K562 (cell line): ENCODE results near the gene COL7A1. TPM values are rescaled to one million over a fixed set of nuclear protein-coding genes. Genes with fewer than 3 reads are reported as not detected.

Experiments
- AFF1 ChIP-seq, 2 experiments: fragments of 450-650 bp; IDR thresholded peaks; 2 replicates each; pipeline ENCODE4 v1.6.1; 2018; ENCODE audit warnings: mild to moderate bottlenecking in 2 of 2, low read depth in 1 of 2; ENCODE audit not compliant: partially characterized antibody in 2 of 2
- BRD9 ChIP-seq: fragments of 450-650 bp; IDR thresholded peaks from 2 replicates; pipeline ENCODE4 v1.6.1; 2018; ENCODE audit warnings: low read depth; ENCODE audit not compliant: partially characterized antibody
- BRF1 ChIP-seq: IDR thresholded peaks from 3 replicates; pipeline ENCODE4 v1.6.1; 2011; ENCODE audit warnings: borderline replicate concordance, mild to moderate bottlenecking; ENCODE audit not compliant: insufficient read length; ENCODE audit errors: extremely low read depth
- DEAF1 ChIP-seq: fragments of 450-650 bp; formaldehyde crosslinking; IDR thresholded peaks from 2 replicates; pipeline ENCODE4 v1.4.0; 2020; ENCODE audit warnings: mild to moderate bottlenecking, moderate library complexity
- HDAC2 ChIP-seq: fragments of 450-650 bp; IDR thresholded peaks from 2 replicates; pipeline ENCODE4 v1.6.1; 2016; ENCODE audit warnings: mild to moderate bottlenecking
- MTA1 ChIP-seq: fragments of 450-650 bp; IDR thresholded peaks from 2 replicates; pipeline ENCODE4 v1.6.1; 2017; ENCODE audit warnings: borderline replicate concordance
- NBN ChIP-seq: fragments of 450-650 bp; IDR thresholded peaks from 2 replicates; pipeline ENCODE4 v1.6.1; 2016; ENCODE audit warnings: low read depth, mild to moderate bottlenecking
- NR2F6 ChIP-seq: fragments of 450-650 bp; formaldehyde crosslinking; IDR thresholded peaks from 2 replicates; pipeline ENCODE4 v1.4.0; 2020; ENCODE audit warnings: mild to moderate bottlenecking
- POLR2G ChIP-seq: fragments of 200-400 bp; formaldehyde crosslinking; IDR thresholded peaks from 2 replicates; pipeline ENCODE4 v1.6.1; 2017; ENCODE audit warnings: low read depth, mild to moderate bottlenecking, antibody characterized with exemption, low read length, moderate library complexity
- SAP30 ChIP-seq: fragments of 200-600 bp; sonication (generic); IDR thresholded peaks from 2 replicates; pipeline ENCODE4 v1.6.1; 2012; ENCODE audit warnings: borderline replicate concordance, low read depth, mild to moderate bottlenecking, moderate library complexity, low read length, control low read depth, inconsistent platforms; ENCODE audit not compliant: insufficient read depth, poor library complexity, severe bottlenecking
- SMAD4 ChIP-seq: fragments of 250-450 bp; sonication (Bioruptor Pico); conservative IDR thresholded peaks from 2 replicates; pipeline ENCODE4 v1.8.0; 2021; ENCODE audit warnings: inconsistent platforms, mild to moderate bottlenecking, moderate library complexity
- SMARCE1 ChIP-seq: fragments of 450-650 bp; IDR thresholded peaks from 2 replicates; pipeline ENCODE4 v1.7.1; 2016; ENCODE audit warnings: mild to moderate bottlenecking
- STAT6 ChIP-seq: sonication (generic); formaldehyde crosslinking; IDR thresholded peaks from 2 replicates; pipeline ENCODE4 v1.8.1; 2023; ENCODE audit warnings: mild to moderate bottlenecking, missing genetic modification reagents
- TEAD2 ChIP-seq: fragments of 450-650 bp; IDR thresholded peaks from 2 replicates; pipeline ENCODE4 v1.6.1; 2016; ENCODE audit warnings: missing genetic modification characterization, control low read depth, missing compliant biosample characterization
- ZNF511 ChIP-seq: sonication (generic); formaldehyde crosslinking; IDR thresholded peaks from 2 replicates; pipeline ENCODE4 v1.8.0; 2022; ENCODE audit warnings: mild to moderate bottlenecking, missing genetic modification reagents
- ZNF561 ChIP-seq: fragments of 450-650 bp; formaldehyde crosslinking; conservative IDR thresholded peaks from 2 replicates; pipeline ENCODE4 v1.4.0; 2020; ENCODE audit warnings: mild to moderate bottlenecking, moderate library complexity
- polyA plus RNA-seq, 8 experiments: library from polyadenylated mRNA; depleted of rRNA in 4 of 8; stranded (reverse) in 5 of 8; unstranded in 3 of 8; fragments of >200 nt; fragmentation: Nextera tagmentation in 2 of 8; fragmentation: Illumina TruSeq in 1 of 8; extraction: Ambion mirVana in 2 of 8; extraction: Trizol in 1 of 8; gene quantifications; 2 replicates each; pipeline versions ENCODE4 v1.2.1 to v1.2.3, GENCODE V29; 2011 to 2014; ENCODE audit warnings: inconsistent platforms in 1 of 8, missing spikeins in 1 of 8
- total RNA-seq, 7 experiments: library from RNA; depleted of rRNA in 6 of 7; stranded (reverse); fragments of >200 nt in 6 of 7; fragmentation: Illumina TruSeq in 2 of 7; extraction: Trizol in 2 of 7; gene quantifications; 2 replicates each; pipeline versions ENCODE4 v1.2.1 to v1.2.3, GENCODE V29; 2011 to 2021; ENCODE audit warnings: low replicate concordance in 1 of 7
- TF ChIP-seq, protein P1 (sequence below): IDR thresholded peaks from 3 replicates; pipeline ENCODE4 v1.6.1; 2011; ENCODE audit warnings: borderline replicate concordance, mild to moderate bottlenecking; ENCODE audit not compliant: insufficient read length, insufficient read depth

COL7A1 gene
- total and polyA plus RNA-seq, 9 of the 15 experiments (the other 6 are each of a cell fraction or from before 2014, with no cell fraction given) = 0.09 to 0.66 (median 0.35) TPM; not detected in 3

GRCh38 chr3:48555231-48555948, 39.7 kb downstream of the COL7A1 start (continued):
- TF ChIP-seq POLR2G (no peak), NR2F6 (no peak), AFF1 (IDR thresholded peaks at IDR 0.05; ENCODE audit: low read depth in 1 of 2, partially characterized antibody in 2 of 2) (no peak), ZNF511 (CRISPR knock-in tag) (no peak), DEAF1 (CRISPR knock-in tag) (no peak), HDAC2 (0 out of 2 replicates have a peak, but pooled peaks have one; percentile 10), BRF1 (no peak), STAT6 (CRISPR knock-in tag) (no peak), SMARCE1 (peak; percentile 12; the same call in 1 of the 2 replicates), SAP30 (no peak), ZNF561 (CRISPR knock-in tag) (no peak), SMAD4 (peak; percentile 20; the same call in 1 of the 2 replicates), TEAD2 (tag) (no peak), NBN (no peak), BRD9 (no peak), MTA1 (no peak)
- TF ChIP-seq, protein P1, sequence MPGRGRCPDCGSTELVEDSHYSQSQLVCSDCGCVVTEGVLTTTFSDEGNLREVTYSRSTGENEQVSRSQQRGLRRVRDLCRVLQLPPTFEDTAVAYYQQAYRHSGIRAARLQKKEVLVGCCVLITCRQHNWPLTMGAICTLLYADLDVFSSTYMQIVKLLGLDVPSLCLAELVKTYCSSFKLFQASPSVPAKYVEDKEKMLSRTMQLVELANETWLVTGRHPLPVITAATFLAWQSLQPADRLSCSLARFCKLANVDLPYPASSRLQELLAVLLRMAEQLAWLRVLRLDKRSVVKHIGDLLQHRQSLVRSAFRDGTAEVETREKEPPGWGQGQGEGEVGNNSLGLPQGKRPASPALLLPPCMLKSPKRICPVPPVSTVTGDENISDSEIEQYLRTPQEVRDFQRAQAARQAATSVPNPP = no peak
